Dendritic cell treated with granulocyte-macrophage colony-stimulating factor and Interleukin-4, amounts not matched to agents 40 ng/mL and 50 ng/mL, for 4 days (primary cell): ENCODE results near the gene CRKL.
"Not testable (repeated sequence)": the region's sequence is repeated elsewhere in the genome, so short reads cannot be mapped to it uniquely, and the experiment has no call there.

Source experiments
- H3K27ac Mint-ChIP-seq: one replicate; pipeline ENCODE4 v1.8.0; 2022; ENCODE audit warnings: mild to moderate bottlenecking, mixed read lengths
- H3K27me3 Mint-ChIP-seq: one replicate; pipeline ENCODE4 v1.8.0; 2022; ENCODE audit warnings: mild to moderate bottlenecking, mixed read lengths
- H3K36me3 Mint-ChIP-seq: one replicate; pipeline ENCODE4 v1.8.0; 2022; ENCODE audit warnings: low read depth, mixed read lengths
- H3K4me1 Mint-ChIP-seq: one replicate; pipeline ENCODE4 v1.8.0; 2022; ENCODE audit warnings: low read depth, mixed read lengths
- H3K4me3 Mint-ChIP-seq: one replicate; pipeline ENCODE4 v1.8.0; 2022; ENCODE audit warnings: mild to moderate bottlenecking, moderate library complexity, mixed read lengths
- H3K9me3 Mint-ChIP-seq: one replicate; pipeline ENCODE4 v1.8.0; 2022; ENCODE audit warnings: mixed read lengths
- intact Hi-C: fragments of 100-400 bp; cut with micrococcal nuclease; formaldehyde crosslinking; loops from one replicate; pipeline ENCODE4 v1.15.0; 2022

The CRKL gene

GRCh38 chr22:20935049-20935448 is 17.8 kb downstream of the CRKL start:
- H3K27ac Mint-ChIP-seq, intact Hi-C loops, H3K9me3 Mint-ChIP-seq, H3K4me3 Mint-ChIP-seq, H3K27me3 Mint-ChIP-seq: not testable (repeated sequence)
- Mint-ChIP-seq H3K36me3 (peaks cover 63% of the 10 kb centered on the region), H3K4me1 (peaks cover 37% of the 10 kb centered on the region)

GRCh38 chr22:20935780-20936539 is 18.8 kb downstream of the CRKL start:
- H3K27me3 Mint-ChIP-seq, H3K4me3 Mint-ChIP-seq, H3K9me3 Mint-ChIP-seq, H3K27ac Mint-ChIP-seq, intact Hi-C loops: not testable (repeated sequence)
- Mint-ChIP-seq H3K36me3 (peaks cover 72% of the 10 kb centered on the region), H3K4me1 (peaks cover 39% of the 10 kb centered on the region)

GRCh38 chr22:20937031-20937793 is 20.0 kb downstream of the CRKL start:
- H3K4me3 Mint-ChIP-seq = no peak overlapping the region
- peaks cover 80% of the 10 kb centered on the region for H3K36me3 Mint-ChIP-seq
- H3K27me3 Mint-ChIP-seq = no peaks in the 10 kb centered on the region
- H3K4me1 Mint-ChIP-seq = peaks cover 42% of the 10 kb centered on the region
- intact Hi-C loops = no loop called here
- no peaks in the 10 kb centered on the region for H3K9me3 Mint-ChIP-seq
- no peak overlapping the region for H3K27ac Mint-ChIP-seq

GRCh38 chr22:20937794-20938671 is 20.8 kb downstream of the CRKL start:
- intact Hi-C loops = no loop called here
- no peaks in the 10 kb centered on the region for H3K9me3 Mint-ChIP-seq
- H3K36me3 Mint-ChIP-seq = peaks cover 88% of the 10 kb centered on the region

GRCh38 chr22:20939457-20940185 is 22.4 kb downstream of the CRKL start:
- peaks cover 53% of the 10 kb centered on the region for H3K4me1 Mint-ChIP-seq
- H3K36me3 Mint-ChIP-seq = peaks cover 75% of the 10 kb centered on the region
- intact Hi-C loops, H3K9me3 Mint-ChIP-seq, H3K27ac Mint-ChIP-seq, H3K27me3 Mint-ChIP-seq, H3K4me3 Mint-ChIP-seq: not testable (repeated sequence)

More at GRCh38 chr22:20937794-20938671, 20.8 kb downstream of the CRKL start:
- H3K27me3 Mint-ChIP-seq = no peaks in the 10 kb centered on the region
- peaks cover 43% of the 10 kb centered on the region for H3K4me1 Mint-ChIP-seq
- H3K27ac Mint-ChIP-seq = no peak overlapping the region
- H3K4me3 Mint-ChIP-seq = no peak overlapping the region

- no peak overlapping the region for H3K4me3 Mint-ChIP-seq
- peaks cover 69% of the 10 kb centered on the region for H3K36me3 Mint-ChIP-seq
- intact Hi-C loops = no loop called here
- H3K27me3 Mint-ChIP-seq = no peaks in the 10 kb centered on the region
- no peak overlapping the region for H3K27ac Mint-ChIP-seq
- peaks cover 55% of the 10 kb centered on the region for H3K4me1 Mint-ChIP-seq
- H3K9me3 Mint-ChIP-seq = no peaks in the 10 kb centered on the region
These were observed 23.0 kb downstream of the CRKL start for GRCh38 chr22:20940186-20940651.

GRCh38 chr22:20940904-20941385 is 23.7 kb downstream of the CRKL start:
- Mint-ChIP-seq H3K4me1 (peaks cover 59% of the 10 kb centered on the region), H3K36me3 (peaks cover 61% of the 10 kb centered on the region), H3K27me3 (no peaks in the 10 kb centered on the region), H3K4me3 (no peak overlapping the region), H3K9me3 (no peaks in the 10 kb centered on the region), H3K27ac (no peak overlapping the region)
- intact Hi-C loops = no loop called here

- intact Hi-C loops, H3K9me3 Mint-ChIP-seq, H3K4me3 Mint-ChIP-seq, H3K27me3 Mint-ChIP-seq, H3K27ac Mint-ChIP-seq: not testable (repeated sequence)
- peaks cover 51% of the 10 kb centered on the region for H3K4me1 Mint-ChIP-seq
- H3K36me3 Mint-ChIP-seq = peaks cover 47% of the 10 kb centered on the region
These were observed 25.1 kb downstream of the CRKL start for GRCh38 chr22:20942203-20942902.

- Mint-ChIP-seq H3K27me3 (no peaks in the 10 kb centered on the region), H3K36me3 (peaks cover 43% of the 10 kb centered on the region), H3K9me3 (no peaks in the 10 kb centered on the region), H3K4me3 (no peak overlapping the region), H3K4me1 (peaks cover 49% of the 10 kb centered on the region), H3K27ac (no peak overlapping the region)
- intact Hi-C loops = no loop called here
These were observed 26.1 kb downstream of the CRKL start for GRCh38 chr22:20943104-20943933.

GRCh38 chr22:20944042-20944441 is 26.8 kb downstream of the CRKL start:
- Mint-ChIP-seq H3K27ac (no peak overlapping the region), H3K9me3 (no peaks in the 10 kb centered on the region), H3K27me3 (no peaks in the 10 kb centered on the region), H3K4me1 (peaks cover 49% of the 10 kb centered on the region), H3K36me3 (peaks cover 45% of the 10 kb centered on the region), H3K4me3 (no peak overlapping the region)
- intact Hi-C loops = no loop called here

- intact Hi-C loops = no loop called here
- H3K4me3 Mint-ChIP-seq = no peak overlapping the region
- no peaks in the 10 kb centered on the region for H3K27me3 Mint-ChIP-seq
- peaks cover 38% of the 10 kb centered on the region for H3K4me1 Mint-ChIP-seq
- peaks cover 47% of the 10 kb centered on the region for H3K36me3 Mint-ChIP-seq
- H3K9me3 Mint-ChIP-seq = no peaks in the 10 kb centered on the region
- H3K27ac Mint-ChIP-seq = no peak overlapping the region
These were observed 28.3 kb downstream of the CRKL start for GRCh38 chr22:20945578-20945934.
